K562 (cell line): ENCODE data around the gene NDUFA5. TPM values are rescaled to one million over a fixed set of nuclear protein-coding genes. Genes with fewer than 3 reads are reported as not detected.

Source experiments
- ATAC-seq: fragments of 200-7000 bp; cut with Tn5 transposase; 3 replicates; pipeline ENCODE4 v1.9.1; 2020; ENCODE audit warnings: moderate library complexity
- BruUV-seq: library from RNA; stranded (reverse); fragments of 400-500 nt; replicated peaks from 2 replicates; lab custom pipeline; 2021; lab: Mats Ljungman, UMichigan
- CTCF ChIA-PET: fragments of 300-600 bp; formaldehyde crosslinking; extraction: SDS; loops from one replicate; lab custom pipeline; 2021; ENCODE audit warnings: low intra/inter-chr PET ratio; lab: Yijun Ruan, JAX
- POLR2A ChIA-PET: fragments of 300-600, 350-650 bp; sonication (Branson Sonifier 250); formaldehyde crosslinking; extraction: SDS; loops from one replicate; lab custom pipeline; 2021; ENCODE audit warnings: antibody characterized with exemption, inconsistent platforms; lab: Yijun Ruan, JAX
- DNase-seq, 4 experiments: peaks; one replicate each; pipeline versions ENCODE4 v3.0.0 to v3.0.0-alpha.2; 2011 to 2018; ENCODE audit warnings: low spot score in 3 of 4, mixed read lengths in 3 of 4; ENCODE audit errors: extremely low read depth in 1 of 4
- FAIRE-seq: peaks from 2 replicates; lab custom pipeline; 2011; peaks lifted over from hg19 to GRCh38; lab: Jason Lieb, UNC
- H2AFZ ChIP-seq: 2 replicates; pipeline ENCODE4 v1.6.0; 2011; ENCODE audit warnings: low read depth, low read length, control low read depth, inconsistent platforms
- H3K27ac ChIP-seq: fragments of 200-600 bp; 3 replicates; pipeline ENCODE4 v1.8.0; 2011; ENCODE audit warnings: low read depth, mild to moderate bottlenecking, control low read depth, inconsistent platforms, low read length, moderate library complexity, mixed read lengths; ENCODE audit errors: extremely low read depth
- H3K27me3 ChIP-seq, 2 experiments: fragments of 300-600 bp in 1 of 2; 2 replicates in 1 of 2; 3 replicates in 1 of 2; pipeline versions ENCODE4 v1.6.0 to v1.8.0; 2011; ENCODE audit warnings: inconsistent platforms in 2 of 2, low read length in 2 of 2, mild to moderate bottlenecking in 1 of 2, mixed read lengths in 1 of 2, moderate library complexity in 1 of 2; ENCODE audit not compliant: control insufficient read depth in 2 of 2, insufficient read depth in 2 of 2
- H3K36me3 ChIP-seq: fragments of 300-600 bp; 3 replicates; pipeline ENCODE4 v1.8.0; 2011; ENCODE audit warnings: mild to moderate bottlenecking, low read length, inconsistent platforms; ENCODE audit not compliant: control insufficient read depth, insufficient read depth
- H3K4me1 ChIP-seq, 2 experiments: fragments of 200-600 bp in 1 of 2; replicated peaks in 1 of 2; 2 replicates in 1 of 2; 3 replicates in 1 of 2; pipeline versions ENCODE4 v1.5.1 to v1.8.0; 2011; ENCODE audit warnings: inconsistent platforms in 2 of 2, low read length in 2 of 2, mild to moderate bottlenecking in 1 of 2, mixed read lengths in 1 of 2, moderate library complexity in 1 of 2; ENCODE audit not compliant: control insufficient read depth in 2 of 2, insufficient read depth in 2 of 2
- H3K4me2 ChIP-seq: 2 replicates; pipeline ENCODE4 v1.6.1; 2011; ENCODE audit warnings: low read length, control low read depth, inconsistent platforms, mixed read lengths; ENCODE audit not compliant: insufficient read depth
- H3K4me3 ChIP-seq: fragments of 200-600 bp; sonication (generic), shearing (Covaris generic); 2 replicates; pipeline ENCODE4 v1.5.1; 2016; ENCODE audit warnings: control low read depth, inconsistent platforms
- H3K79me2 ChIP-seq: fragments of 200-600 bp; 3 replicates; pipeline ENCODE4 v1.8.0; 2011; ENCODE audit warnings: low read length, inconsistent platforms; ENCODE audit not compliant: control insufficient read depth, insufficient read depth
- H3K9ac ChIP-seq, 2 experiments: 2 replicates each; pipeline versions ENCODE4 v1.6.0 to v1.6.1; 2011; ENCODE audit warnings: low read depth in 2 of 2, low read length in 2 of 2, control low read depth in 1 of 2, inconsistent platforms in 1 of 2, mild to moderate bottlenecking in 1 of 2, mixed read lengths in 1 of 2; ENCODE audit not compliant: insufficient read depth in 1 of 2
- H3K9me1 ChIP-seq: one replicate; pipeline ENCODE4 v1.6.0; 2011; ENCODE audit warnings: inconsistent platforms, mild to moderate bottlenecking, low read length, moderate library complexity; ENCODE audit not compliant: control insufficient read depth, insufficient read depth
- H3K9me3 ChIP-seq: replicated peaks from 2 replicates; pipeline ENCODE4 v1.5.1; 2011; ENCODE audit warnings: low read depth, low read length, inconsistent platforms; ENCODE audit not compliant: control insufficient read depth, insufficient read depth
- H4K20me1 ChIP-seq: replicated peaks from 2 replicates; pipeline ENCODE4 v1.6.1; 2011; ENCODE audit warnings: low read length, inconsistent platforms, mixed read lengths; ENCODE audit not compliant: control insufficient read depth, insufficient read depth
- BCLAF1 ChIP-seq, 2 experiments: fragments of 450-650 bp in 1 of 2; IDR thresholded peaks; 2 replicates each; pipeline ENCODE4 v1.6.1; 2011 to 2017; ENCODE audit warnings: low read depth in 2 of 2, antibody characterized with exemption in 1 of 2, borderline replicate concordance in 1 of 2, low read length in 1 of 2, mild to moderate bottlenecking in 1 of 2, mixed read lengths in 1 of 2; ENCODE audit not compliant: control insufficient read depth in 1 of 2
- FOXA1 ChIP-seq: fragments of 450-650 bp; IDR thresholded peaks from 2 replicates; pipeline ENCODE4 v1.6.1; 2016; ENCODE audit warnings: mild to moderate bottlenecking, borderline replicate concordance
- IRF1 ChIP-seq: sonication (generic); formaldehyde crosslinking; IDR thresholded peaks from 2 replicates; pipeline ENCODE4 v1.8.0; 2022; ENCODE audit warnings: missing genetic modification reagents, mild to moderate bottlenecking, borderline replicate concordance
- MAX ChIP-seq: sonication (generic); formaldehyde crosslinking; IDR thresholded peaks from 2 replicates; pipeline ENCODE4 v1.9.0; 2022; ENCODE audit warnings: mild to moderate bottlenecking, missing genetic modification reagents
- SAFB2 ChIP-seq: fragments of 200-400 bp; formaldehyde crosslinking; IDR thresholded peaks from 2 replicates; pipeline ENCODE4 v1.6.1; 2018; ENCODE audit warnings: borderline replicate concordance, low read length, low read depth, moderate library complexity; ENCODE audit not compliant: severe bottlenecking
- TFAM ChIP-seq: fragments of 250-450 bp; sonication (Bioruptor Pico); conservative IDR thresholded peaks from 2 replicates; pipeline ENCODE4 v1.5.0; 2021; ENCODE audit warnings: mild to moderate bottlenecking, moderate library complexity
- ZHX1 ChIP-seq: fragments of 150-350 bp; conservative IDR thresholded peaks from 2 replicates; pipeline ENCODE4 v1.6.1; 2014; ENCODE audit warnings: low read length
- ZKSCAN3 ChIP-seq: fragments of 250-450 bp; sonication (Bioruptor Pico); IDR thresholded peaks from 2 replicates; pipeline ENCODE4 v1.4.0; 2020
- ZMIZ1 ChIP-seq, 2 experiments: fragments of 150-350 bp in 1 of 2; IDR thresholded peaks; 2 replicates each; pipeline ENCODE4 v1.6.1; 2012 to 2016; ENCODE audit warnings: low read depth in 2 of 2, low read length in 2 of 2, mild to moderate bottlenecking in 1 of 2, moderate library complexity in 1 of 2
- ZNF133 ChIP-seq: fragments of 250-450 bp; sonication (Bioruptor Pico); IDR thresholded peaks from 2 replicates; pipeline ENCODE4 v1.4.0; 2020; ENCODE audit warnings: mild to moderate bottlenecking
- ZNF232 ChIP-seq: sonication (generic); formaldehyde crosslinking; IDR thresholded peaks from 2 replicates; pipeline ENCODE4 v1.8.0; 2022; ENCODE audit warnings: mild to moderate bottlenecking, missing genetic modification reagents
- in situ Hi-C: fragments of 300-500 bp; cut with MboI; formaldehyde crosslinking; loops from 4 replicates; pipeline ENCODE4 v1.15.0; 2018; ENCODE audit warnings: inconsistent platforms, mixed read lengths
- intact Hi-C: fragments of 100-400 bp; cut with micrococcal nuclease; formaldehyde crosslinking; loops from 2 replicates; pipeline ENCODE4 v1.14.2; 2022
- polyA plus RNA-seq, 8 experiments: library from polyadenylated mRNA; depleted of rRNA in 4 of 8; stranded (reverse) in 5 of 8; unstranded in 3 of 8; fragments of >200 nt; fragmentation: Nextera tagmentation in 2 of 8; fragmentation: Illumina TruSeq in 1 of 8; extraction: Ambion mirVana in 2 of 8; extraction: Trizol in 1 of 8; gene quantifications; 2 replicates each; pipeline versions ENCODE4 v1.2.1 to v1.2.3, GENCODE V29; 2011 to 2014; ENCODE audit warnings: inconsistent platforms in 1 of 8, missing spikeins in 1 of 8
- total RNA-seq, 7 experiments: library from RNA; depleted of rRNA in 6 of 7; stranded (reverse); fragments of >200 nt in 6 of 7; fragmentation: Illumina TruSeq in 2 of 7; extraction: Trizol in 2 of 7; gene quantifications; 2 replicates each; pipeline versions ENCODE4 v1.2.1 to v1.2.3, GENCODE V29; 2011 to 2021; ENCODE audit warnings: low replicate concordance in 1 of 7

The NDUFA5 gene
- total and polyA plus RNA-seq, 9 of the 15 experiments (the other 6 are each of a cell fraction or from before 2014, with no cell fraction given) = 155 to 677 (median 269) TPM

GRCh38 chr7:123562121-123562520, 4.5 kb upstream of the NDUFA5 start:
- BruUV-seq = no TSS peak
- H3K4me2 ChIP-seq = no peak overlapping the region
- H3K27ac ChIP-seq = no peak overlapping the region
- no peaks in the 10 kb centered on the region for H3K9me3 ChIP-seq
- no peak overlapping the region for H3K4me3 ChIP-seq
- no peaks in the 10 kb centered on the region for H4K20me1 ChIP-seq
- DNase-seq (no peak), ATAC-seq (no peak), FAIRE-seq (no peak)
- in situ Hi-C loops = no loop called here
- intact Hi-C loops = no loop called here
- H2AFZ ChIP-seq = no peak overlapping the region
- no peaks in the 10 kb centered on the region for H3K9me1 ChIP-seq
- no peaks in the 10 kb centered on the region for H3K36me3 ChIP-seq
- ChIA-PET POLR2A (interaction anchor here (0.6 kb wide), 1 partner anchor 22 kb away, joined by 3 read pairs; no protein-coding TSS in a partner anchor), CTCF (no interaction called here)
- H3K4me1 ChIP-seq = no peaks in the 10 kb centered on the region
- H3K9ac ChIP-seq = no peak overlapping the region
- H3K27me3 ChIP-seq = no peaks in the 10 kb centered on the region
- peaks cover 6% of the 10 kb centered on the region for H3K79me2 ChIP-seq
- TF ChIP-seq ZNF232 (CRISPR knock-in tag) (no peak), ZNF133 (CRISPR knock-in tag) (no peak), ZMIZ1 (IDR thresholded peaks at IDR 0.05; ENCODE audit: low read depth in 2 of 2, low read length in 2 of 2) (no peak), ZHX1 (no peak), IRF1 (CRISPR knock-in tag) (no peak), SAFB2 (no peak), MAX (CRISPR knock-in tag) (no peak), BCLAF1 (IDR thresholded peaks at IDR 0.05; ENCODE audit: borderline replicate concordance in 1 of 2, control insufficient read depth in 1 of 2, low read depth in 2 of 2, low read length in 1 of 2) (no peak), FOXA1 (no peak), TFAM (CRISPR knock-in tag) (no peak), ZKSCAN3 (CRISPR knock-in tag) (no peak)
